Astrocyte (in vitro differentiated cells and primary cell): ENCODE results near the gene MRPL41.
"Not testable (repeated sequence)": the region's sequence is repeated elsewhere in the genome, so short reads cannot be mapped to it uniquely, and the experiment has no call there.

Source experiments
- CTCF ChIP-seq: IDR thresholded peaks from 2 replicates; pipeline ENCODE4 v1.5.1; 2011; ENCODE audit warnings: low read depth, mild to moderate bottlenecking, inconsistent platforms, low read length, moderate library complexity; ENCODE audit not compliant: insufficient read depth
- EZH2 ChIP-seq: IDR thresholded peaks from 2 replicates; pipeline ENCODE4 v1.6.1; 2012; ENCODE audit warnings: mild to moderate bottlenecking, low read length, inconsistent platforms; ENCODE audit not compliant: insufficient read depth

GRCh38 chr9:137513136-137513535 lies 38.5 kb upstream of the MRPL41 start:
- not testable (repeated sequence) for TF ChIP-seq CTCF, EZH2
